SK-N-SH (cell line): ENCODE data around the gene TNPO2.
"Not testable (repeated sequence)": the region's sequence is repeated elsewhere in the genome, so short reads cannot be mapped to it uniquely, and the experiment has no call there.

ENCODE experiments used
- CTCF ChIP-seq: fragments of 200-600 bp; sonication (generic); IDR thresholded peaks from 2 replicates; pipeline ENCODE4 v1.6.1; 2017; ENCODE audit warnings: antibody characterized with exemption, mild to moderate bottlenecking, moderate library complexity
- EP300 ChIP-seq, 2 experiments: IDR thresholded peaks; 2 replicates each; pipeline versions ENCODE4 v1.4.0 to v1.6.1; 2012; ENCODE audit warnings: borderline replicate concordance in 1 of 2, low read depth in 1 of 2, low read length in 1 of 2
- GABPA ChIP-seq: IDR thresholded peaks from 2 replicates; pipeline ENCODE4 v1.4.0; 2012; ENCODE audit warnings: low read depth, mild to moderate bottlenecking
- REST ChIP-seq: IDR thresholded peaks from 2 replicates; pipeline ENCODE4 v1.6.1; 2012; ENCODE audit warnings: mild to moderate bottlenecking, low read depth, low read length, moderate library complexity
- RFX5 ChIP-seq: IDR thresholded peaks from 2 replicates; pipeline ENCODE4 v1.6.1; 2012; ENCODE audit warnings: mild to moderate bottlenecking, improper control_type of control experiment, low read length

GRCh38 chr19:12678039-12678438, 45.7 kb downstream of the TNPO2 start:
- TF ChIP-seq REST; CTCF; RFX5; GABPA; EP300 (IDR thresholded peaks at IDR 0.05; ENCODE audit: borderline replicate concordance in 1 of 2, low read depth in 1 of 2, low read length in 1 of 2): not testable (repeated sequence)
